ENCODE results near the gene RBM20. TPM values are rescaled to one million over a fixed set of nuclear protein-coding genes. Genes with fewer than 3 reads are reported as not detected.

RBM20 gene
- total and polyA plus RNA-seq, 7 experiments from 2014 or later = 0.16 to 1.7 (median 0.37) TPM; not detected in 1

GRCh38 chr10:110825508-110825907 is 181.4 kb downstream of the RBM20 start:
- CTCF ChIA-PET = no interaction called here

GRCh38 chr10:110827410-110827809 is 183.3 kb downstream of the RBM20 start:
- CTCF ChIA-PET = interaction anchor here (1.5 kb wide), 1 partner anchor 24 kb away, joined by 8 read pairs; no protein-coding TSS in a partner anchor
- Mint-ChIP-seq H3K27me3 (peaks cover 0 to 29% (median 0%) of the 10 kb centered on the region in 5 donors), H3K36me3 (no peaks in the 10 kb centered on the region), H3K4me3 (no peak overlapping the region), H3K4me1 (peaks cover 0 to 11% (median 4%) of the 10 kb centered on the region in 7 donors), H3K27ac (peak overlapping the region in 2 of 9 donors; percentile 13 to 67), H3K9me3 (no peaks in the 10 kb centered on the region)
- Histone ChIP-seq H3K4me3 (ENCODE audit: low read length) (no peak overlapping the region), H3K36me3 (ENCODE audit: control insufficient read depth in 2 of 3, insufficient read depth in 3 of 3, low read length in 3 of 3) (no peaks in the 10 kb centered on the region), H3K9me3 (ENCODE audit: control insufficient read depth in 2 of 3, low read length in 3 of 3) (no peaks in the 10 kb centered on the region), H3K4me1 (ENCODE audit: control insufficient read depth in 2 of 2, insufficient read depth in 2 of 2, low read length in 2 of 2) (no peaks in the 10 kb centered on the region), H3K27ac (ENCODE audit: low read depth, low read length) (no peak overlapping the region), H3K27me3 (ENCODE audit: control insufficient read depth in 2 of 2, insufficient read depth in 2 of 2, low read length in 2 of 2) (no peaks in the 10 kb centered on the region)
- ATAC-seq (no peak), DNase-seq (no peak)
- POLR2A ChIA-PET = interaction anchor here (1.5 to 2.1 kb wide), 2 partner anchors 9 to 30 kb away, joined by 4 to 5 read pairs; no protein-coding TSS in a partner anchor
- intact Hi-C loops (cut with micrococcal nuclease) = no loop called here

More at GRCh38 chr10:110825508-110825907, 181.4 kb downstream of the RBM20 start:
- H3K9me3 ChIP-seq (ENCODE audit: control insufficient read depth in 2 of 3, low read length in 3 of 3) = no peaks in the 10 kb centered on the region
- intact Hi-C loops (cut with micrococcal nuclease) = no loop called here
- no peaks in the 10 kb centered on the region for H3K9me3 Mint-ChIP-seq
- no peaks in the 10 kb centered on the region for H3K4me1 ChIP-seq (ENCODE audit: control insufficient read depth in 2 of 2, insufficient read depth in 2 of 2, low read length in 2 of 2)
- H3K4me3 ChIP-seq (ENCODE audit: low read length) = no peak overlapping the region
- H3K36me3 Mint-ChIP-seq = no peaks in the 10 kb centered on the region
- POLR2A ChIA-PET = interaction anchor here (0.8 to 1.9 kb wide), 3 partner anchors 8 to 22 kb away, joined by 3 to 4 read pairs (median 4); no protein-coding TSS in a partner anchor
- no peak overlapping the region for H3K4me3 Mint-ChIP-seq
- no peak for ATAC-seq
- H3K4me1 Mint-ChIP-seq = peaks cover 0 to 10% (median 5%) of the 10 kb centered on the region in 7 donors
- peaks cover 0 to 29% (median 0%) of the 10 kb centered on the region in 5 donors for H3K27me3 Mint-ChIP-seq
- H3K27me3 ChIP-seq (ENCODE audit: control insufficient read depth in 2 of 2, insufficient read depth in 2 of 2, low read length in 2 of 2) = no peaks in the 10 kb centered on the region
- no peak overlapping the region for H3K27ac ChIP-seq (ENCODE audit: low read depth, low read length)
- no peaks in the 10 kb centered on the region for H3K36me3 ChIP-seq (ENCODE audit: control insufficient read depth in 2 of 3, insufficient read depth in 3 of 3, low read length in 3 of 3)
- H3K27ac Mint-ChIP-seq = no peak overlapping the region
- no peak for DNase-seq

- H3K27me3 ChIP-seq (ENCODE audit: control insufficient read depth in 2 of 2, insufficient read depth in 2 of 2, low read length in 2 of 2) = no peaks in the 10 kb centered on the region
- ChIA-PET POLR2A (interaction anchor here (1.1 to 2.1 kb wide), 4 partner anchors 8 to 30 kb away, joined by 3 to 5 read pairs (median 4); no protein-coding TSS in a partner anchor), CTCF (interaction anchor here (0.7 to 1.5 kb wide), 2 partner anchors 24 to 45 kb away, joined by 3 to 8 read pairs; no protein-coding TSS in a partner anchor)
- peaks cover 0 to 3% of the 10 kb centered on the region in 2 donors for H3K4me1 ChIP-seq (ENCODE audit: control insufficient read depth in 2 of 2, insufficient read depth in 2 of 2, low read length in 2 of 2)
- intact Hi-C loops (cut with micrococcal nuclease) = no loop called here
- Mint-ChIP-seq H3K9me3 (no peaks in the 10 kb centered on the region), H3K27ac (peak overlapping the region in 3 of 9 donors; percentile 13 to 67 (median 17)), H3K4me3 (no peak overlapping the region), H3K4me1 (peaks cover 0 to 13% (median 6%) of the 10 kb centered on the region in 7 donors), H3K36me3 (no peaks in the 10 kb centered on the region), H3K27me3 (peaks cover 0 to 29% (median 0%) of the 10 kb centered on the region in 5 donors)
- H3K9me3 ChIP-seq (ENCODE audit: control insufficient read depth in 2 of 3, low read length in 3 of 3) = no peaks in the 10 kb centered on the region
- DNase-seq (no peak), ATAC-seq (no peak)
- H3K27ac ChIP-seq (ENCODE audit: low read depth, low read length) = no peak overlapping the region
- H3K4me3 ChIP-seq (ENCODE audit: low read length) = no peak overlapping the region
- H3K36me3 ChIP-seq (ENCODE audit: control insufficient read depth in 2 of 3, insufficient read depth in 3 of 3, low read length in 3 of 3) = no peaks in the 10 kb centered on the region
Observed at GRCh38 chr10:110827875-110828274, 183.7 kb downstream of the RBM20 start.

GRCh38 chr10:110828525-110828924 is 184.4 kb downstream of the RBM20 start:
- no peaks in the 10 kb centered on the region for H3K9me3 ChIP-seq (ENCODE audit: control insufficient read depth in 2 of 3, low read length in 3 of 3)
- peaks cover 0 to 6% of the 10 kb centered on the region in 2 donors for H3K4me1 ChIP-seq (ENCODE audit: control insufficient read depth in 2 of 2, insufficient read depth in 2 of 2, low read length in 2 of 2)
- Mint-ChIP-seq H3K4me1 (peaks cover 0 to 19% (median 9%) of the 10 kb centered on the region in 7 donors), H3K4me3 (no peak overlapping the region), H3K27ac (peak overlapping the region in 2 of 9 donors; percentile 36 to 59), H3K9me3 (no peaks in the 10 kb centered on the region), H3K27me3 (peaks cover 0 to 29% (median 0%) of the 10 kb centered on the region in 5 donors), H3K36me3 (no peaks in the 10 kb centered on the region)
- CTCF ChIA-PET = interaction anchor here (0.7 to 1.5 kb wide), 2 partner anchors 25 to 44 kb away, joined by 3 to 8 read pairs; no protein-coding TSS in a partner anchor
- H3K27ac ChIP-seq (ENCODE audit: low read depth, low read length) = no peak overlapping the region
- no peaks in the 10 kb centered on the region for H3K27me3 ChIP-seq (ENCODE audit: control insufficient read depth in 2 of 2, insufficient read depth in 2 of 2, low read length in 2 of 2)
- H3K4me3 ChIP-seq (ENCODE audit: low read length) = no peak overlapping the region
- intact Hi-C loops (cut with micrococcal nuclease) = no loop called here
- no peaks in the 10 kb centered on the region for H3K36me3 ChIP-seq (ENCODE audit: control insufficient read depth in 2 of 3, insufficient read depth in 3 of 3, low read length in 3 of 3)
- DNase-seq = no peak
- no peak for ATAC-seq
- POLR2A ChIA-PET = interaction anchor here (1.1 to 2.1 kb wide), 3 partner anchors 14 to 29 kb away, joined by 3 to 5 read pairs (median 3); no protein-coding TSS in a partner anchor

GRCh38 chr10:110829721-110830410 is 185.7 kb downstream of the RBM20 start:
- peaks cover 0 to 19% of the 10 kb centered on the region in 2 donors for H3K4me1 ChIP-seq (ENCODE audit: control insufficient read depth in 2 of 2, insufficient read depth in 2 of 2, low read length in 2 of 2)
- no peak overlapping the region for H3K27ac ChIP-seq (ENCODE audit: low read depth, low read length)
- H3K27me3 ChIP-seq (ENCODE audit: control insufficient read depth in 2 of 2, insufficient read depth in 2 of 2, low read length in 2 of 2) = no peaks in the 10 kb centered on the region
- DNase-seq = no peak
- H3K4me3 Mint-ChIP-seq = no peak overlapping the region
- H3K27me3 Mint-ChIP-seq = peaks cover 0 to 23% (median 0%) of the 10 kb centered on the region in 5 donors
- intact Hi-C loops (cut with micrococcal nuclease) = no loop called here
- CTCF ChIA-PET = no interaction called here
- no peaks in the 10 kb centered on the region for H3K36me3 Mint-ChIP-seq
- peak overlapping the region in 4 of 9 donors; percentile 12 to 36 (median 24) for H3K27ac Mint-ChIP-seq
- no peaks in the 10 kb centered on the region for H3K36me3 ChIP-seq (ENCODE audit: control insufficient read depth in 2 of 3, insufficient read depth in 3 of 3, low read length in 3 of 3)
- peaks cover 8 to 33% (median 17%) of the 10 kb centered on the region in 7 donors for H3K4me1 Mint-ChIP-seq
- POLR2A ChIA-PET = interaction anchor here (1.2 kb wide), 1 partner anchor 23 kb away, joined by 3 read pairs; no protein-coding TSS in a partner anchor
- no peaks in the 10 kb centered on the region for H3K9me3 Mint-ChIP-seq
- no peak overlapping the region for H3K4me3 ChIP-seq (ENCODE audit: low read length)
- H3K9me3 ChIP-seq (ENCODE audit: control insufficient read depth in 2 of 3, low read length in 3 of 3) = no peaks in the 10 kb centered on the region
- no peak for ATAC-seq

- Mint-ChIP-seq H3K4me3 (peak overlapping the region in 5 of 10 donors; percentile 25 to 67 (median 47)), H3K36me3 (peaks cover 0 to 4% (median 0%) of the 10 kb centered on the region in 5 donors), H3K9me3 (no peaks in the 10 kb centered on the region), H3K27me3 (no peaks in the 10 kb centered on the region), H3K27ac (peak overlapping the region; percentile 14 to 98 (median 96)), H3K4me1 (peaks cover 18 to 67% (median 45%) of the 10 kb centered on the region in 7 donors)
- Histone ChIP-seq H3K9me3 (ENCODE audit: control insufficient read depth in 2 of 3, low read length in 3 of 3) (no peaks in the 10 kb centered on the region), H3K4me1 (ENCODE audit: control insufficient read depth in 2 of 2, insufficient read depth in 2 of 2, low read length in 2 of 2) (peaks cover 0 to 39% of the 10 kb centered on the region in 2 donors), H3K4me3 (ENCODE audit: low read length) (no peak overlapping the region), H3K36me3 (ENCODE audit: control insufficient read depth in 2 of 3, insufficient read depth in 3 of 3, low read length in 3 of 3) (no peaks in the 10 kb centered on the region), H3K27ac (ENCODE audit: low read depth, low read length) (peak overlapping the region; percentile 34), H3K27me3 (ENCODE audit: control insufficient read depth in 2 of 2, insufficient read depth in 2 of 2, low read length in 2 of 2) (no peaks in the 10 kb centered on the region)
- DNase-seq (peak in 4 of 9 donors; percentile 24 to 44 (median 34)), ATAC-seq (no peak)
- ChIA-PET CTCF (interaction anchor here (0.9 to 2.5 kb wide), 5 partner anchors 19 to 224 kb away, joined by 3 to 6 read pairs (median 4); no protein-coding TSS in a partner anchor), POLR2A (interaction anchor here (0.6 to 7.8 kb wide), 9 partner anchors 9 to 521 kb away, joined by 3 to 63 read pairs (median 5); partner anchors contain the start of gene PDCD4)
- intact Hi-C loops (cut with micrococcal nuclease) = loop anchor here in 1 of 2 donors (2.0 kb wide), 1 partner anchor 17 kb away; no protein-coding TSS in a partner anchor
Observed at GRCh38 chr10:110833234-110833940, 189.3 kb downstream of the RBM20 start.
